ENCODE results near the gene TPRG1.

The TPRG1 gene

DNA sequence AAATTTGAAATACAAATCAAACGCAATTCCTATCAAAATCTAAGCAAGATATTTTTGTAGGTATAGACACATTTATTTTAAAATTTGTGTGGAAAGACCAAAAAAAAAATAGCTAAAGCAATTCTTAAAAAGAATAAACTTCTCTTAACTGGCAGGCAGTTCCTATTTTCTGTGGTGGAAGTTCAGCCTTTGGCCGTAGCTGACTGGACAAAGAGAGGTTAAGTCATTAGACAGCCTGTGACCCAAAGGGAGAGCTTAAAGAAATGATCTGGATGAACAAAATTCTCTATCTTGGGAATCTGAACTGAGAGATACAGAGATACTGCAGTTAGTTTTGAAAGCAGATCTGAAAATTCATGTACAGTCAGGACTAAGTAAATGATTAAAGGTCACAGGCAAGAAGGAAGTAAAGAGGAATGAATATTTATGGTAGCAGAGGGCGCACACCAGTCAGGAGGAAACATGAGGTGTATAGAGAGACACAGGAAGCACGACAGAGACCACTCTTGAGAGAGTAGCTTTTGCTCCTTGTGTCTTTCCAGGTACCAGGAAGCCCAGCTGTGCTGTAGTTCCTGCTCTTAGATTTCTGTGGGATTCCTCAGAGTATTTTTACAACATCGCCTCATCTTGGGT, 57.5 kb downstream of the TPRG1 start:
- no peak for TF ChIP-seq ZFX (IDR thresholded peaks at IDR 0.05)
- TF ChIP-seq, protein P1, sequence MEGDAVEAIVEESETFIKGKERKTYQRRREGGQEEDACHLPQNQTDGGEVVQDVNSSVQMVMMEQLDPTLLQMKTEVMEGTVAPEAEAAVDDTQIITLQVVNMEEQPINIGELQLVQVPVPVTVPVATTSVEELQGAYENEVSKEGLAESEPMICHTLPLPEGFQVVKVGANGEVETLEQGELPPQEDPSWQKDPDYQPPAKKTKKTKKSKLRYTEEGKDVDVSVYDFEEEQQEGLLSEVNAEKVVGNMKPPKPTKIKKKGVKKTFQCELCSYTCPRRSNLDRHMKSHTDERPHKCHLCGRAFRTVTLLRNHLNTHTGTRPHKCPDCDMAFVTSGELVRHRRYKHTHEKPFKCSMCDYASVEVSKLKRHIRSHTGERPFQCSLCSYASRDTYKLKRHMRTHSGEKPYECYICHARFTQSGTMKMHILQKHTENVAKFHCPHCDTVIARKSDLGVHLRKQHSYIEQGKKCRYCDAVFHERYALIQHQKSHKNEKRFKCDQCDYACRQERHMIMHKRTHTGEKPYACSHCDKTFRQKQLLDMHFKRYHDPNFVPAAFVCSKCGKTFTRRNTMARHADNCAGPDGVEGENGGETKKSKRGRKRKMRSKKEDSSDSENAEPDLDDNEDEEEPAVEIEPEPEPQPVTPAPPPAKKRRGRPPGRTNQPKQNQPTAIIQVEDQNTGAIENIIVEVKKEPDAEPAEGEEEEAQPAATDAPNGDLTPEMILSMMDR (conservative IDR thresholded peaks at IDR 0.05) = no peak
- H3K27ac ChIP-seq = no peak overlapping the region

DNA sequence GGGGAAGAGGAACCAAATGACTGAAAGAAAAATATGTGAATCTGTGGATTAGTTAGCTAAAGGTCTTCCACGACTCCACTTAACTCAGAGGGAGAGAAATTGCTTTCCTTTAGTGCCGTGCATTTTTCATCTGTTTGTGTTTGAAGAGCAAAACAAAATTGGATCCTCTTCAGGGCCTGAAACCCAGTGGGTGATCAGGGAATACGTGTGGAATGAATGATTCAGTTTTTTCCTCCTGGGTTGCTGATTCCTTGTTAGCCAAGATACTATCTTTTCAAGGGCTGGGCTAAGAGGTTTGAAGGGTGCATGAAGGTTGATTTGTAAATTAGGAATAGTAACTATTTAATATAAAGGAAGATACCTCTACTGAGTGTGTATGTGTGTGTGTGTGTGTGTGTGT, 61.0 kb downstream of the TPRG1 start:
- no peak overlapping the region for H3K27ac ChIP-seq

DNA sequence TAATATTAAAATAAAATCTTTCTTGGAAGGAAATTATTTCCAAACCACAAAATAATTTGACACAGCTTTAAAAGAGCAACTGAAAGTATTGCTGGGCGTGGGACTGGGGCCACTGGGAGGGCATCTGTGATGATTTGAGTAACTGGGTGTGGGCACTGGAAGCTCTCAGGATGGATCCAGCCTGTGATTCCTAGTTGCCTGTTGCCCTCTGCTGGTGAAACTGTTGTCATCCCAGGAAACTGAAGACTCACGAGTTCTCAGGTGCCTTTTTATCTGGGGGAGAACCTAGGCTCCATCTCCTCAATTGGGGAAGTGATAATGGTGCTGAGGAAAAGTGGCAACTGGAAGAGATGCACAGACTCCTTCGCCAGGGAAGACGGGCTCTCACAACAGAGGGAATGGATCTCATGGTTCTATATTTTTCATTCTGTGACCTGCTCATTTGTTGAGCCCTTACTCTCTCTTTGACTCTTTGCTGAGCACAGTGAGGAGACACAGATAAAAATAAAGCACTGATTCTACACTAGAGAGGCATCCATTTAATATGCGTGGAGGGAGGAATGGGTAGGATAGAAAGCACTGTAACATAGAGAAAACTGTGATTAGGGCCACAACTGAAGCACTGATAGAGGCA, 61.6 kb downstream of the TPRG1 start:
- H3K27ac ChIP-seq = no peak overlapping the region
- TF ChIP-seq, protein P1 (conservative IDR thresholded peaks at IDR 0.05) = peak; percentile 94
- TF ChIP-seq ZFX (IDR thresholded peaks at IDR 0.05) = no peak

More for the DNA sequence above, 61.0 kb downstream of the TPRG1 start:
- TF ChIP-seq, protein P1 (conservative IDR thresholded peaks at IDR 0.05) = no peak
- no peak for TF ChIP-seq ZFX (IDR thresholded peaks at IDR 0.05)

DNA sequence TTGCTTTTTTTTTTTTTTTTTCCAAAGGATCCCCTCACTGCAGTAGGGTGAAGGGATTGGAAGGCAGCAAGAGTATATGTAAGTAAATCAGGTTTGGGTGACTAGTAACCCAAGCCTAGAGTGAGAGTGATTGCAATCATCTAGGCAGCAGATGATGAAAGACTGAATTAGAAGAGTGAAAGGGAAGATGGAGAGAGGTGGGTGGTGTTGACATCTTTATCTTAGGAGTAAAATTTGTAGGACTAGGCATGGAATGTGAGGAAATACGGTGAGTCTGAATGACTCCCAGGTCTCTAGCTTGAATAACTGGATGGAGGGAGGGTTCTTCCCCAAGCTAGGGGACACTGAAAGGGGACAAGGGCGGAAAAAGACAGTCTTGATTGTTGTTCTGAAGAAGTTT, 63.4 kb downstream of the TPRG1 start:
- TF ChIP-seq ZFX (IDR thresholded peaks at IDR 0.05) = no peak
- TF ChIP-seq, protein P1 (conservative IDR thresholded peaks at IDR 0.05) = no peak
- no peak overlapping the region for H3K27ac ChIP-seq

DNA sequence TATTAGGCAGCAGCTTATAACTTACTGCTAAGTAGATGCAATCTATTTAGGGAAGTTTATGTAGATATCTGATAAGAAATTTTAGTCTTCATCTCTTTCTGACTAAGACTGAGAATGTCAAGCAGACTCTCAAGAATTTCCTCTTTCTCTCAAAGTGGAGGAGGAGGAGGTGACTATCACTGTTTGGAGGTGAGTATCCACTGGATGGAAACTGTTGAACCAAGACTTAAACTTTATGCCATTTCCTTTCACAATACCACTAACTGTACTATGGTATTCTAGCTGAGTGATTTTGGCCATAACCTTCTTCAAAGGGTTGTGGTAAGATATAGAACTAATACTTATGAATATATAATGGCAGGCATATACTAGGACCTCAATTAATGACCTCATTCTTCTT, 64.6 kb downstream of the TPRG1 start:
- TF ChIP-seq ZFX (IDR thresholded peaks at IDR 0.05) = no peak
- TF ChIP-seq, protein P1 (conservative IDR thresholded peaks at IDR 0.05) = no peak
- H3K27ac ChIP-seq = no peak overlapping the region

DNA sequence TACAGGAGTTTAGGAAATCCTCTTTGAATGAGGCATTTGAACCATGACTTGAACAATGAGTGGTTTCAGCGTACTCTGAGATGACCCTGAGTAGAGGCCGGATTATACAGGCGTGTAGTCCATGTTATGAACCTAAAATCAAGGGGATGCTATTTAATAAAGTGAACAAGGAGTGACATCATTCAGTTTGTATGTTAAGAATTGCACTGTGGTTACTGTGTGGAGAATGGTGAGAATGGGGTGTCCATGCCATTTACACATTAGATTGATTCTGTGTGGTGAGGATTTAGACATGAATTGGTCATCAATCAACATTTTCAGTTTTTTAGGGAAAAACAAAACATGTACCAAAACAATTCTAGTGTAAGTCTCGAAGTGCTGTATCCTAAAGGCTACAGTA, 65.8 kb downstream of the TPRG1 start:
- no peak overlapping the region for H3K27ac ChIP-seq
- no peak for TF ChIP-seq ZFX (IDR thresholded peaks at IDR 0.05)
- TF ChIP-seq, protein P1 (conservative IDR thresholded peaks at IDR 0.05) = no peak

DNA sequence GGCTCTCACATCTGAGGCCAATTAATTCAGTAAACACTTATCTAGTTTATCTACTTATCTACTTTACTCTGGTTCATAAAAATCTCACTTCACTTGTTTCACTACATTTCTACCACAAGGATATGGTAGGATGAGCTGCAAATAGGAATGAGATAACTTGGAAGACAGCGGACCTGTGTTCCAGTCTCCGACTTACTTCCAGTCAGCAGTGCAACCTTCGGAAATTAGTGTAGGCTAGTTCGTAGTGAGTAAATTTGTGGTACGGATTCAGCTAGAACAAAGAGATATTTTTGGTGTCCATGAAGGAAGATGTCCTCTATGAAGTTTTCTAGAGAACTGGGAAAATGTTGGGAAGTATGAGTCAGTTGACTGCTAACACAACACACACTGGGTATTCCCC, 66.3 kb downstream of the TPRG1 start:
- TF ChIP-seq, protein P1 (conservative IDR thresholded peaks at IDR 0.05) = no peak
- TF ChIP-seq ZFX (IDR thresholded peaks at IDR 0.05) = no peak
- no peak overlapping the region for H3K27ac ChIP-seq
